Activated naive CD4-positive, alpha-beta T cell treated with anti-CD3 and anti-CD28 coated beads, Interleukin-2, amount 50 U/mL, for 72 hours (primary cell): ENCODE results near the gene RNF17. TPM values are rescaled to one million over a fixed set of nuclear protein-coding genes. Genes with fewer than 3 reads are reported as not detected.
"Not testable (repeated sequence)": the region's sequence is repeated elsewhere in the genome, so short reads cannot be mapped to it uniquely, and the experiment has no call there.

Experiments used
- ATAC-seq, 2 donors: fragments of 150-1000 bp; cut with Tn5 transposase; 2 replicates each; pipeline ENCODE4 v1.10.0; 2021; ENCODE audit warnings: mild to moderate bottlenecking in 2 of 2, moderate library complexity in 2 of 2
- DNase-seq, 2 donors: peaks; one replicate each; pipeline ENCODE4 v3.0.0; 2021 to 2022; ENCODE audit warnings: low spot score in 2 of 2
- H3K27ac Mint-ChIP-seq, 2 donors: one replicate each; pipeline ENCODE4 v1.8.0; 2022; ENCODE audit warnings: mild to moderate bottlenecking in 2 of 2, mixed read lengths in 2 of 2
- H3K36me3 Mint-ChIP-seq, 2 donors: one replicate each; pipeline ENCODE4 v1.8.0; 2022; ENCODE audit warnings: mixed read lengths in 2 of 2
- H3K9me3 Mint-ChIP-seq, 2 donors: one replicate each; pipeline ENCODE4 v1.8.0; 2022; ENCODE audit warnings: mixed read lengths in 2 of 2
- total RNA-seq, 2 donors: library from RNA; stranded (reverse); gene quantifications; one replicate each; pipeline ENCODE4 v1.2.3, GENCODE V29; 2022

RNF17 gene
- total RNA-seq = under 1 TPM; 0.54 to 0.61 TPM

- DNase-seq (no peak), ATAC-seq (peak in 1 of 2 donors; percentile 61)
- no peaks in the 10 kb centered on the region for H3K36me3 Mint-ChIP-seq
- no peak within 1 kb of the TSS for H3K27ac Mint-ChIP-seq
- no peaks in the 10 kb centered on the region for H3K9me3 Mint-ChIP-seq
Observed at GRCh38 chr13:24763596-24764275, at the start of gene RNF17. Gene RNF17 (plus strand): TSS chr13:24764169. CDS start chr13:24764204, 35 bp downstream.

GRCh38 chr13:24716011-24716410 lies 48.0 kb upstream of the RNF17 start:
- ATAC-seq (no peak), DNase-seq (no peak)
- Mint-ChIP-seq H3K36me3 (no peaks in the 10 kb centered on the region), H3K27ac (no peak overlapping the region), H3K9me3 (no peaks in the 10 kb centered on the region)

GRCh38 chr13:24716446-24716845 lies 47.5 kb upstream of the RNF17 start:
- ATAC-seq = no peak
- Mint-ChIP-seq H3K36me3 (no peaks in the 10 kb centered on the region), H3K9me3 (no peaks in the 10 kb centered on the region), H3K27ac (no peak overlapping the region)
- DNase-seq = no peak

GRCh38 chr13:24717217-24717616 lies 46.8 kb upstream of the RNF17 start:
- Mint-ChIP-seq H3K9me3 (no peaks in the 10 kb centered on the region), H3K36me3 (no peaks in the 10 kb centered on the region), H3K27ac (no peak overlapping the region)
- DNase-seq = no peak
- ATAC-seq = no peak

- Mint-ChIP-seq H3K36me3 (no peaks in the 10 kb centered on the region), H3K9me3 (no peaks in the 10 kb centered on the region), H3K27ac (no peak overlapping the region)
- ATAC-seq (no peak), DNase-seq (no peak)
Observed at GRCh38 chr13:24718192-24718965, 45.6 kb upstream of the RNF17 start.

- Mint-ChIP-seq H3K9me3 (no peaks in the 10 kb centered on the region), H3K36me3 (no peaks in the 10 kb centered on the region), H3K27ac (peak overlapping the region in 1 of 2 donors; percentile 55)
- ATAC-seq (no peak), DNase-seq (no peak)
Observed at GRCh38 chr13:24719139-24719538, 44.8 kb upstream of the RNF17 start.

GRCh38 chr13:24723206-24723605 lies 40.8 kb upstream of the RNF17 start:
- no peak overlapping the region for H3K27ac Mint-ChIP-seq
- ATAC-seq = no peak

GRCh38 chr13:24724714-24725113 lies 39.3 kb upstream of the RNF17 start:
- Mint-ChIP-seq H3K27ac (no peak overlapping the region), H3K36me3 (no peaks in the 10 kb centered on the region), H3K9me3 (no peaks in the 10 kb centered on the region)
- DNase-seq (no peak), ATAC-seq (no peak)

More at GRCh38 chr13:24723206-24723605, 40.8 kb upstream of the RNF17 start:
- Mint-ChIP-seq H3K36me3 (no peaks in the 10 kb centered on the region), H3K9me3 (no peaks in the 10 kb centered on the region)
- DNase-seq = no peak

GRCh38 chr13:24725379-24725778 lies 38.6 kb upstream of the RNF17 start:
- DNase-seq (no peak), ATAC-seq (no peak)
- Mint-ChIP-seq H3K27ac (no peak overlapping the region), H3K36me3 (no peaks in the 10 kb centered on the region), H3K9me3 (no peaks in the 10 kb centered on the region)

- no peaks in the 10 kb centered on the region for H3K36me3 Mint-ChIP-seq
- DNase-seq (peak in 1 of 2 donors; percentile 63), ATAC-seq (peak; percentile 96)
- no peak overlapping the region for H3K27ac Mint-ChIP-seq
- H3K9me3 Mint-ChIP-seq = no peaks in the 10 kb centered on the region
Observed at GRCh38 chr13:24727731-24728601, 36.0 kb upstream of the RNF17 start.

GRCh38 chr13:24730873-24731567 lies 32.9 kb upstream of the RNF17 start:
- not testable (repeated sequence) for DNase-seq, ATAC-seq, H3K9me3 Mint-ChIP-seq, H3K36me3 Mint-ChIP-seq, H3K27ac Mint-ChIP-seq

GRCh38 chr13:24734950-24735349 lies 29.0 kb upstream of the RNF17 start:
- ATAC-seq = no peak
- H3K36me3 Mint-ChIP-seq = no peaks in the 10 kb centered on the region
- H3K27ac Mint-ChIP-seq = no peak overlapping the region

GRCh38 chr13:24737042-24737441 lies 26.9 kb upstream of the RNF17 start:
- ATAC-seq = no peak
- H3K27ac Mint-ChIP-seq = no peak overlapping the region
- no peaks in the 10 kb centered on the region for H3K36me3 Mint-ChIP-seq
- DNase-seq = no peak
- H3K9me3 Mint-ChIP-seq = no peaks in the 10 kb centered on the region

More at GRCh38 chr13:24734950-24735349, 29.0 kb upstream of the RNF17 start:
- H3K9me3 Mint-ChIP-seq = no peaks in the 10 kb centered on the region
- DNase-seq = no peak

GRCh38 chr13:24738366-24738847 lies 25.6 kb upstream of the RNF17 start:
- H3K27ac Mint-ChIP-seq = no peak overlapping the region
- H3K9me3 Mint-ChIP-seq = no peaks in the 10 kb centered on the region
- ATAC-seq (no peak), DNase-seq (no peak)
- no peaks in the 10 kb centered on the region for H3K36me3 Mint-ChIP-seq

- Mint-ChIP-seq H3K27ac (no peak overlapping the region), H3K9me3 (no peaks in the 10 kb centered on the region), H3K36me3 (no peaks in the 10 kb centered on the region)
- DNase-seq = no peak
- no peak for ATAC-seq
Observed at GRCh38 chr13:24740014-24740890, 23.7 kb upstream of the RNF17 start.
